Forelimb muscle (tissue), 1 donor: Measurements from ENCODE around the gene RAD51AP2. TPM values are rescaled to one million over a fixed set of nuclear protein-coding genes. Genes with fewer than 3 reads are reported as not detected.
A peak's percentile ranks its signal among the peaks of the same experiment; 100 is the strongest.
"Not testable (repeated sequence)": the region's sequence is repeated elsewhere in the genome, so short reads cannot be mapped to it uniquely, and the experiment has no call there.

Source experiments
- DNase-seq: peaks from one replicate; pipeline ENCODE4 v3.0.0-alpha.2; 2013; ENCODE audit warnings: low read depth
- polyA plus RNA-seq: library from polyadenylated mRNA; unstranded; fragments of 120-200 nt; gene quantifications from one replicate; pipeline ENCODE4 v1.2.1, GENCODE V29; 2013; ENCODE audit not compliant: insufficient read length

RAD51AP2 gene
- polyA plus RNA-seq: 0.11 TPM

- DNase-seq: no peak
Observed at GRCh38 chr2:17518212-17519154, at the start of gene RAD51AP2. Gene RAD51AP2, minus strand, starts transcription at chr2:17518440. Its CDS starts 25 bp downstream, at chr2:17518415.

GRCh38 chr2:17565726-17566125 is 47.5 kb upstream of the RAD51AP2 start:
- not testable (repeated sequence) for DNase-seq

- no peak for DNase-seq
Observed at GRCh38 chr2:17558878-17559277, 40.6 kb upstream of the RAD51AP2 start.

GRCh38 chr2:17558053-17558452 is 39.8 kb upstream of the RAD51AP2 start:
- DNase-seq: no peak

GRCh38 chr2:17557596-17557995 is 39.4 kb upstream of the RAD51AP2 start:
- DNase-seq: no peak

GRCh38 chr2:17555150-17555549 is 36.9 kb upstream of the RAD51AP2 start:
- no peak for DNase-seq

GRCh38 chr2:17550907-17551306 is 32.7 kb upstream of the RAD51AP2 start:
- no peak for DNase-seq

GRCh38 chr2:17547737-17548136 is 29.5 kb upstream of the RAD51AP2 start:
- DNase-seq: no peak

- no peak for DNase-seq
Observed at GRCh38 chr2:17547237-17547636, 29.0 kb upstream of the RAD51AP2 start.

GRCh38 chr2:17545680-17546613 is 27.7 kb upstream of the RAD51AP2 start:
- DNase-seq: no peak

- no peak for DNase-seq
Observed at GRCh38 chr2:17544256-17544655, 26.0 kb upstream of the RAD51AP2 start.

GRCh38 chr2:17543848-17544247 is 25.6 kb upstream of the RAD51AP2 start:
- no peak for DNase-seq

- DNase-seq: no peak
Observed at GRCh38 chr2:17543131-17543660, 25.0 kb upstream of the RAD51AP2 start.

- DNase-seq: no peak
Observed at GRCh38 chr2:17542471-17542870, 24.2 kb upstream of the RAD51AP2 start.

- DNase-seq: no peak
Observed at GRCh38 chr2:17541531-17541950, 23.3 kb upstream of the RAD51AP2 start.

GRCh38 chr2:17540813-17541530 is 22.7 kb upstream of the RAD51AP2 start:
- no peak for DNase-seq

GRCh38 chr2:17540093-17540812 is 22.0 kb upstream of the RAD51AP2 start, which contains the start of gene VSNL1:
Gene VSNL1, plus strand, starts transcription at chr2:17540696. Its CDS starts 51,379 bp downstream, at chr2:17592075.
- peak; percentile 72 for DNase-seq

GRCh38 chr2:17539611-17540092 is 21.4 kb upstream of the RAD51AP2 start:
- no peak for DNase-seq

- DNase-seq: no peak
Observed at GRCh38 chr2:17538844-17539554, 20.8 kb upstream of the RAD51AP2 start.
